Dermis blood vessel endothelial cell (primary cell): ENCODE results near the gene LRRC49. TPM values are rescaled to one million over a fixed set of nuclear protein-coding genes. Genes with fewer than 3 reads are reported as not detected.
A peak's percentile ranks its signal among the peaks of the same experiment; 100 is the strongest.
"Not testable (repeated sequence)": the region's sequence is repeated elsewhere in the genome, so short reads cannot be mapped to it uniquely, and the experiment has no call there.

Source experiments
- DNase-seq: peaks from one replicate; pipeline ENCODE4 v3.0.0; 2010
- total RNA-seq: library from RNA; depleted of rRNA; stranded (reverse); fragments of >200 nt; gene quantifications from 2 replicates; pipeline ENCODE4 v1.2.3, GENCODE V29; 2014

LRRC49 gene
- total RNA-seq, 1 donor from 2014 or later = 6.3 TPM

DNA sequence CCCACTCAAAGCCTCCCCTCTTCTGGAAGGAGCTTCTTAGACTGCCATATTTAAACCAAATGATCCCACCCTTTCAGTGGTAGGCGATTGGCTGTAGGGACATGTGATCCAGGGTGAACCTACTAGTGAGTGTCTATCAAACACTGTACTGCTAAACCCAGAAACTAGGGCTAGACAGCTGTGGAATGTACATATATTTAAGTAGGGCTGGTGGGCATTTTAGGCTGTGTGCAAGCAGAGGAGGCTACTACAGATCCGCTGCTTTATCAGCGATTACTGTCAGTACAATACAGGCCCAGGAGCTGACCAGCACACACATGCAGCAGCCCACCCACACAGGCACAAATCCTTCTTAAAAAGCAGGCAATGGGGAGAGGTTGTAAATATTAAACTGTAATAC is 23.3 kb upstream of the LRRC49 start:
- no peak for DNase-seq

DNA sequence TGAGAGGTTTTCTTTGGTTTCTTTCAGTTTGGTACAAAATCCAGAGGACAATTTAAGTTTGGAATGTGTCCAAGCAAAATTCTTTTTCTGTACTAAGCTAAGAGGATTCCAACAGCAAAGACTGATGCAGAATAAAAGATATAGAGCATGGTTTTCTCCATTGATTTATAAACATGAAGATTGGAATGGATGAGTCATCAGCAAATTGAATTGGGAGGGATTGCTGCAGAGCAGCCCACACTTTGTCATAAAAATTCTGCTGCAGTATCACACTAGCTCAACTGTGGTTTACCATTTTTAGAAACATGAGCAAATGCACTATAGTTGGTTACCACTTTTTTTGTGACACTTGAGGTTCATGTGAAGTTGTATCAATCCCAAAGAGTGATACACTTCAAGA is 22.6 kb upstream of the LRRC49 start:
- peak; percentile 23 for DNase-seq

DNA sequence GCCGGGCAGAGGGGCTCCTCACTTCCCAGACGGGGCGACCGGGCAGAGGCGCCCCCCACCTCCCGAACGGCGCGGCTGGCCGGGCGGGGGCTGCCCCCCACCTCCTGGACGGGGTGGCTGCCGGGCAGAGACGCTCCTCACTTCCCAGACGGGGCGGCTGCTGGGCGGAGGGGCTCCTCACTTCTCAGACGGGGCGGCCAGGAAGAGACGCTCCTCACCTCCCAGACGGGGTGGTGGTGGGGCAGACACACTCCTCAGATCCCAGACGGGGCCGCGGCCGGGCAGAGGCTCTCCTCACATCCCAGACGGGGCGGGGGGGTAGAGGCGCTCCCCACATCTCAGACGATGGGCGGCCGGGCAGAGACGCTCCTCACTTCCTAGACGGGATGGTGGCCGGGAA is 21.1 kb upstream of the LRRC49 start:
- DNase-seq = not testable (repeated sequence)

DNA sequence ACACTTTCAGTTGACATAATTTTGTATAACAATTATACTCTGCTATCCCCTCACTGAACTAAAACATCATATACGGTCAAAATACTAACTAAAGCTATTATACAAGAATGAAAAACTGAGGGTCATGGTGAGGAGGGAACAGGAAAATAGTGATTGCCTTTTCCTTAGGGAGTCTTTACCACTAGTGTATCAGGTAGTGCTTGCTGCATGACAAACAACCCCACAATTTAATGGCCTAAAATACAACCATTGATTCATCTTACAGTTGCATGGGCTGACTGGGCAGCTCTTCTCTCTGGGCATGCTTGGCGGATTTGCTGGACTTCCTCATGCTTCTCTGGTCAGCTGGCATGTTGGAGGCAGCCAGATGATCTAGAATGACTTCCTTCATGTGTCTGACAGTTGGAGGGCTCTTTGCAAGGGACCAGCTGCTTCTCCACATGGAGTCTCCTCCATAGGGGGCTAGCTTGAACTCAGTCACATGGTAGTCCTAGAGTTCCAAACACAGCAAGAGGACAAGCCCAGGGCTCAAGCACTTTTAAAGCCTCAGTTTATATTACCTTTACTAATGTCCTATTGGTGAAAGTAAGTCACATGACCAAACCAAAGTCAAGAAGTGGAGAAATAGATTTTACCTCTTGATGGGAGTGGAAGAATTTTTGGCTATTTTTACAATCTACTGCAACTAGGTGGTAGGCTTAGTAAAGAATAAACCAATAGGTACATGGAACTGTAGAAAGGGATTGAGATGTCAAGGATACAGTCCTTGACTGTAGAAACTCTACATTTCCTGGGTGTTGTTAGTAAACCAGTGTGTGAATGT is 19.2 kb upstream of the LRRC49 start:
- DNase-seq = no peak

DNA sequence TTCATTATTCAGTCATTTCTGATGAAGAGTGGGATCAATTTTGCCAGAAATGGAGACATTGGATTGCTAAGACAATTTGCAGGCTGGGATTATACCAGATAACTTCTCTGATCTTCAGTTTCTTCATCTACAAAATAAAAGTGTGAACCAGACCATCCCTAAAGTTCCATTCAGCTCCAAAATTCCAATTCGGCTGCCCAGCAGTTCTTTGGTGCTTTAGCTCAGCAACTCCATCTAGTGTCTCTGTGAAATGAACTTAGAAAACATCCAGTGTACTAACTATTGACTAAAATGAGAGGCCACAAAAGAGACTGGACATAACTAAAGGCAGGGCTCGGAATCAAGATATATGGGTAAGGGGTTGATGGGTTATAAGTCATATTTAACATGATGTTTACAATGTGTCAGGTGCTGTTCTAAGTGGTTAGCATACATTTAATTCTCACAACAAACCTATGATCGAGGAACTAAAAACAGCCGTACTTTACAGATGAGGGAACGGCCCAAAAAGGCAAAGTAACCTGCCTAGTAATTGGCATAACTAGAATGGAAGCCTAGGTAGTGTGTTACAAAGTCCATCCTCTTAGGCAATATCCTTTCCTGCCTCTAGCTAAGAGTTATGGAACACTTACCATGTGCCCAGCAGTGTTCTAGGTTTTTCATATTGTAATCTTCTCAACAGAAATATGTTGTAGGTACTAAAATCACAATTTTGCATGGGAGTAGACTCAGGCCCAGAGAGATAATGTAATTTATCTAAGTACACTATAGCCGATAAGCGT is 17.4 kb upstream of the LRRC49 start:
- peak; percentile 64 for DNase-seq

DNA sequence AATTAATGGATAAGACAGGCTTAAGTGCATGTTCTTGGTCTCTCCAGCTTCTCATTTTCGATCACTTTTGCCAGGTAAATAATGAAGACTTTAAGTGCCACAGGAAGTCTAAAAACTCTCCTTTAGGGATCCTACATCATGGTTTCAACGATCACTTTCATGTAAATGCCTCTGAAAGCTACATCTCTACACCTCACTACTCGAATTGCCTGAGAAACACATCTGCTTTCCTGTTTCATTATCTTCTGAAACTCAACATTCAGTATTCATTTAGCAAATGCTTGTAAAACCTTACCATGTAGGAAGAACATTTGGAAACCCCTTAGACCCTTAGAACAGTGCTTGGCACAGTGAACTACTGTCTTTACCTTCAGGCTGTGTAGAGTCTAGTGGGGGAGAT is 16.6 kb upstream of the LRRC49 start:
- no peak for DNase-seq

DNA sequence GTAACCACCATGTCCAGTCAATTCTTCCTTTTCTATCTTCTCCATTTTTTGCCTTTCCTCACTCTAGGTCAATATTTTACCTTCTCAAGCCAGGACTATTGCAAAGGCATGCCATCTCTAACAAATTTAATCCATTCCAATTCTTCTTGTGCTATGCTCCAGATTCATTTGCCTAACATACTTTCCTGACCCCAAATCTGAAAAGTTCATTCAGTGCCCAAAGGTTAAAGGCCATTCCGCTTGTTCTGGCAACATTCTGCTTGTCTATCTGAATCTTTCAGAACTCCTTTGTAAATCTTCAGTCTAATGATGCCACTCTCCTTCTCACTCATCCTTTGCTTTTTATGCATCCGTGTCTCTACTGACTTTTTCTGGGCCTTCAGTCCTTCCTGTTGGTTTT is 15.9 kb upstream of the LRRC49 start:
- DNase-seq = no peak

DNA sequence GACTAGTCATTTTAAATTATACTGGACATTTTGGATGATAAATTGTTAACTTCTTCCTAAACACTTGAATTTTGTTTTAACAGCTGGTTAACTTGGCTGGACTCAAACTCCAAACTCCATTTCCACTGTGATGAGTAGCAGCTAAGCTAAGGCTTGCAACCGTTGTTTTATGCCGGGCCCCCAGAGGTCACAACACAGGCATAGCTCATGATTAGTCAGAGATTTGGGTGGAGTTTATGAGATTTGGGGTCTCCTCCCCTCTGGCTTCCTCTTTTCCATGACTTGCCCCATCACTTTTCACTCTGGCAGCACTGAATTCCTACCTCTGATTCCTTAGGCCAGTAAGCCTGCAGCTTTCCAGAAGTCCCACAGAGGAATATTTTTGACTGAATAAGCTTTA is 13.2 kb upstream of the LRRC49 start:
- peak; percentile 44 for DNase-seq

DNA sequence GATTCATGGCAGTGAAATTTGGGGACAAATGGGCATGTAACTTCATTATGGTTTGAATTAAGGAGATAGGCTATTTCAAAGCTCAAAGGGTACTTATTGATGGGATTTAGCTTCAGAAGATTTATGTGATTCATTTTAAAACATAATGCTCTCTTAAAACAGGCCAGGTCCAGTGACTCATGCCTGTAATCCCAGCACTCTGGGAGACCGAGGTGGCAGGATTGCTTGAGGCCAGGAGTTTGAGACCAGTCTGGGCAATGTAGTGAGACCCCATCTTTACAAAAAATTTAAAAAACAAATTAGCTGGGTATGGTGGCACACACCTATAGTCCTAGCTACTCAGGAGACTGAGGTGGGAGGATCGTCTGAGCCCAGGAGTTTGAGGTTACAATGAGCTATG is 11.8 kb upstream of the LRRC49 start:
- DNase-seq = no peak

DNA sequence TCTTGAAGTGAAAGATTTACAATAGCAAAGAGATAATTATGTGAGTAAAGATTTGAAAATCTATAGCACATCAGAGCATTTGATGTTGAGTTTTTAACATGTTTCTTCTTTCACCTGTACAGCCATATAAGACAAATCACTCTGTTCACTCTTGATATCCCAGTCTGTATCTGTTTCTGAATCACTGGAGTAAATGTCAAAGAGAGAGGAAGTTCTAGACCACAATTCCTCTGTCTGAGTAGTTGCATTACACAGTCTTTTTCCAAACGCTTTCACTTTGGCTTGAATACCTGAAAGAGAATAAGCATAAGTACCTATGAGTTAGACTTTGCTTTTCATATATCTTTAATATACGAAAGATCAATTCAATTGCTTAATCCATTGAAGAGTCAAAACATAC is 10.3 kb upstream of the LRRC49 start:
- no peak for DNase-seq

DNA sequence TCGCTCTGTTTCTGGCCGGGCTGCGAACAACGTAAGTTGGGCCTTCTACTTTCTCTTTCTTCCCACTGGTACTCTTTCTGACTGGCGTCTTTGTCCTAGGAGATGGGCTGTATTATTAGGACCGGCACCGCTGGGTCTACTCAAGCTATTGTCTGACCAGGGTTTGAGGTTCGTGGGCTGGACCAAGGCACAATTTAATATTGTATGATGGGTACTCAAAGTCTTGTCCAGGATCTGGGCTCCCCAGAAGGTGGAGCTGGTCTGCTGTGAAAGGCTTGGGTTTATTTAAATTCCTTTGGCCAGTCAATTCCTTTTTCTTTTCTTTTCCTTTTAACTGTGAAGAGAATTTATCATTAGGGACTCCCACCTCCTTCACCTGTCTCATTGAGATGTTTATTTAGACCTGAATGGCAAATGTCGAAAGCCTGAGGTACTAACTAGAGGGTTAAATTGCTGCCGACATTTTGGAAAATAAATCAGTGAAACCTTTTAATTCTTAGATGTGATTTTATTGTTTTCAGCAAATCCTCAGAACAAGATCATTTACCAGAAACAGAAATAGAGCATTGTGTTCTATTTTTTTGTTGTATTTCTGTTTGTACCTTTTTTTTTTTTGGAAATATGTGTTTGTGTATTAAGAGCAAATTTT is 410 bp downstream of the LRRC49 start:
- DNase-seq = peak; percentile 78

DNA sequence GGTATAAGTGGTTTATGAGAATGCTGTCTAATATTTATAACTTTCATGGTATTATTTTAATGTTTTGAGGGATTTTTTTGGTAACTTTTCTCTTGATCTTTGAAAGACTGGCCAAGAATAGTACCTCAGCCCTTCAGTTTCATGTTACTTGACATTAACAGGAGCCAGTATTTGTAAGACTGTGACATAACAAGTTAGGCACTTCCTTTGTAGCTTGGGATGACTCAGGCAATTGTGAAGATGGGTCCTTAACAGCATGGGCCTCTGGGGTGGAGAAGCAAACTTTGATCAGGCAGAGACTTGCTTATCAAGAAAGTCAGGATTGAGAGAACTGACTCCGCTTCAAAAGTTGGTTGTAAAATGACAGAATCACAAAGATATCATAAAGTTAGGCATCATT is 9.5 kb downstream of the LRRC49 start:
- peak; percentile 84 for DNase-seq

DNA sequence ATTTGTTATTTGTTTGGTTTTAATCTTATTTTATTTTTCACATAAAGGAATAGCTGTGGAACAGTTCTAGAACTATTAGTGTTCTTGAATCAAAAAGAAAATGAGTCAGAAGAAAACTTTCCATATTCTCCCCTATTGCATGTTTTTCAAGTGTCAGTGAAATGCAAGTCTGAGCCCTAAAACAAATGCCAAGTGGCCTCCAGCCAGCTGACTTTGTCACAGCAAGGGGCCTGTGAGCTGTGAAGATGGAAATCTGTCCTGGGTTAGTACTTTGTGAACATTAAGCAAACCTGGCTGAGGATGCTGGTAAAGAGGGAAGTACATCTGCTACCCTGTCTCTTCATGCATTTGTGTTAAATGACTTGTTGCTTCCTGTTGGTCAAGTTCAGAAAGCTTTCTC is 14.2 kb downstream of the LRRC49 start:
- no peak for DNase-seq

DNA sequence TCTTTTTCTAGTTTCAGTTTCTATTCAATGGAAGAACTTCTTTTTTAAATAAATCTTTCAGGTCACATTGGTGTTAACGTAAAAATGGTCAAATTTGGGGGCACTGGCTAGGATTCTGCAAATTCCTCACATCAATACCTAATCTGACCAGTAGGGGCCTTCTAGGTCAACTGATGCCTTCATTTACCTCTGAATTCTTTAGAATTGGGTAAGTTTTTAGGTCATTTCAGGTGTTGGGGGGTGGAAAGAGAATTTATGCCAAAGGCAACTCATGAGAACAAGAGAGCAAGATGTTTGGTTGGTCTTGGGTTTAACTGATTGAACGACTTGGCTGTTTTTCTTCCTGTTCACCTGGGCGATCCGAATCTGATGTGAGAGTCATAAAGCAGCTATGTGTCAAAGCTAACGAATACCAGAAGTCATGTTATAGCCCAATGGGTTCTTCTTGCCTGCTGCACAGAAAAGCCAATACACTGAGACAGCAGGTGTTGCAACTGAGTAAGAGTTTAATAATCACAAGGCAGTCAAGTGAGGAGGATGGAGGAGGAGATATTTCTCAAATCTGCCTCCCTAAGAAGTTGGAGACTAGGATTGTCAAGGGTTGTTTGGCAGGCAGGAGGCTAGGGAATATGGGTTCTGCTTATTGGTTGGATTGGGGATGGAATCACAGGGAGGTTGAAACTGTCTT is 15.3 kb downstream of the LRRC49 start:
- no peak for DNase-seq

DNA sequence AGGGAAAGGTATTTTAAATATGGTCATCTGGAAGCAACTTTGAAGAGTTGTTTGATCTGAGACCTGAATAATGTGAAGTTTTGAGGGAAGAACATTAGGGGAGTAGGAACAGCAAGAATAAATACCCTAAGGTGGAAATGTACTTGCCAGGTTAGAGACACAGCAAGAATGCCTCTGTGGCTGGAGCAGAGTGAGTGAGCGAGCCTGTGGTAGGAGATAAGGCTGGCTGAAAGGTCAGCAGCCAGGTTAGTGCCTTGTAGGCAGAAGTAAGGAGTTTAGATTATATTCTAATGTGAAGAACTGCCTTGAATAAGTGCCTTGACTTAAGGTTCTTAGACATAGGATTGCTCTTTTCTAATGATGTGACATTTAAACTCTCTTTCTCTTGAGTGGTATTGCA is 18.3 kb downstream of the LRRC49 start:
- no peak for DNase-seq

DNA sequence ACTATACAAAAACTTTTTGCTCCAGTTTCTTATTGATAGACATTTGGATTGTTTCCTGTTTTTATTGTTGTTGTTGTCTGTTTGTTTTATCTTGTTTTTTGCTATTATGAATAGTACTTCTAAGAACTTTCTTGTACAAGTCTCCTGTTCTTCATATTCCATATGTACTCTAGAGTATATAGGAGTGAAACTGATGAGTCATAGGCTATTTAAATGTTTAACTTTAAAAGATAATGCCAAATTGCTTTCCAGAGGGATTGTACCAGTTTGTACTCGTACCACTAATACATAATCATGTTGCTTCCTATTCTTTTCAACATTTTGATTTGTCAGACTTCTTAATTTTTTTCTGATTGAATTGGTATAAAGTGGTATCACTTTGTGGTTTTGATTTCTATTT is 19.6 kb downstream of the LRRC49 start:
- no peak for DNase-seq

DNA sequence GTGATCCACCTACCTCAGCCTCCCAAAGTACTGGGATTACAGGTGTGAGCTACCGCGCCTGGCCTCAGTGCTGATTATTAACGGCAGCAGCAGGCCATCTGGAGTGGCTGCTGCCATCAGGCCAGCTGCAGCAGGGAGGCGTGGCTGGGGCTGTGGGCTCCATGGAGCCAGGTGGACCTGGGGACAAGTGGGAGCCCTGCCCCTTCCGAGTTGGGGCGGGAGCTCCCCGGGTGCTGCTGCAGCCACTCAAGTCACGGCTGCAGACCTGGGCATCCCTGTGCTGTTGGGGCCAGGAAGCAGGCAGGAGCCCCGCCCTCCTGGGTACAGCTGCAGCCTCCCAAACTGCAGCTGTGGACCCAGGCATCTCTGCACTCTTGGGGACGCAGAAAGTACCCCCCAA is 23.9 kb downstream of the LRRC49 start:
- DNase-seq = no peak

DNA sequence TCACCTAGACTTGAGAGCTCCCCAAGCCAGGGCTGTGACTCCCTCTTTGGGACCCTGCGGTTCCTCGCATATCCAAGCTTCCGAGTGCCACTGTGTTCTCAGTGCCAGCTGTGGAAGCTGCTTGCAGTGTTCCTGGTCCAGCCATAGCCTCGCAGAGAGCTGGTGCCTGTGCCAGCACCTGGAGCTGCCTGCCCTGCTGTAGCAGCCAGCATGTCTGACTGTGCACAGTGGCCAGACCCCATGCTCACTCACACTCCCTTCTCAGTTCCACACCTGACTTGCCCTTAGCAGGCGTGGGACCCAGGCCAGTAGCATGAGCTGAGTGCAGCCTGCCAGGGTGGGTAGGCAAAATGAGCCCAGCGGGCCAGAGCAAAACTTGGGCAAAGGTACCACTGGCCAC is 25.3 kb downstream of the LRRC49 start:
- no peak for DNase-seq

DNA sequence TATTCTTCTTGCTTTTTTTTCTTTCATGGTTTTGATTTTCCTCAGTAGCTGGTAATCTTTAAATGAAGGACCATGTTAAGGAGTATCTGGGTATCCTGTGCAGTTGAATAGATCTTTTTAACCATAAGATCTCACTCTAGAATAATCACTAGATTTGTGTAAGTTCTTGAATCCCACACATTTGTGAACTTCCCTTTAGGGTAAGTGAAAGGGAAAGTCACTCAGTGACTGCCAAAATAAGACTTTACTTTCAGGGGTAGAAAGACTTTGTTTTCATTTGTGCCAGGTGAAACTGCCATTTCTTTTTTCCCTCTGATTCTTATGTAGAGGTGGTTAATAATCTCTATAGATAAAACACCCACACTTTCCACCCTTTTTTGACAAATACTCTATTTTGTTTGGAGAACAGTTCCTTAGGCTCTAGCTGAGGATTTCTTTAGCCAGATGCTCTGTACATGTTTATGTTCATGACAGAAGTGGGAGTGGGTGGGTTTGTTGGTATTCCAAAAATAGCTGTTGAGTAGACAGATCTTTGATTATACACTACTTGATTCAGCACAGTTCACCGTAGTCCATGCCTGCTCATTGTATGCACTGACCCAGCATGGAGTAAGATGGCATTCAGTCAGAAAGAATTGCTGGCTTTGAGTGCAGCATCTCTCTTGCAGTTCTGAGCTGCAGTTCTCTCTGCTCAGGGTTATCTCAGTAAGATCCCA is 28.5 kb downstream of the LRRC49 start:
- no peak for DNase-seq

DNA sequence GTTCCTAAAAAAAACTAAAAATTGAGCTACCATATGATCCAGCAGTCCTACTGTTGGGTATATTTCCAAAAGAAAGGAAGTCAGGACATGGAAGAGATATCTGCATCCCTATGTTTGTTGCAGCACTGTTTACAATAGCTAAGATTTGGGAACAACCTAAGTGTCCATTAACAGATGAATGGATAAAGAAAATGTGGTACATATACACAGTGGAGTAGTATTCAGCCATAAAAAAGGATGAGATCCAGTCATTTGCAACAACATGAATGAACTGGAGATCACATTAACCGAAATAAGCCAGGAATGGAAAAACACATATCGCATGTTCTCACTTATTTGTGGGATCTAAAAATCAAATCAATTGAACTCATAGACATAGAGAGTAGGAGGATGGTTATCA is 29.5 kb downstream of the LRRC49 start:
- DNase-seq = no peak

DNA sequence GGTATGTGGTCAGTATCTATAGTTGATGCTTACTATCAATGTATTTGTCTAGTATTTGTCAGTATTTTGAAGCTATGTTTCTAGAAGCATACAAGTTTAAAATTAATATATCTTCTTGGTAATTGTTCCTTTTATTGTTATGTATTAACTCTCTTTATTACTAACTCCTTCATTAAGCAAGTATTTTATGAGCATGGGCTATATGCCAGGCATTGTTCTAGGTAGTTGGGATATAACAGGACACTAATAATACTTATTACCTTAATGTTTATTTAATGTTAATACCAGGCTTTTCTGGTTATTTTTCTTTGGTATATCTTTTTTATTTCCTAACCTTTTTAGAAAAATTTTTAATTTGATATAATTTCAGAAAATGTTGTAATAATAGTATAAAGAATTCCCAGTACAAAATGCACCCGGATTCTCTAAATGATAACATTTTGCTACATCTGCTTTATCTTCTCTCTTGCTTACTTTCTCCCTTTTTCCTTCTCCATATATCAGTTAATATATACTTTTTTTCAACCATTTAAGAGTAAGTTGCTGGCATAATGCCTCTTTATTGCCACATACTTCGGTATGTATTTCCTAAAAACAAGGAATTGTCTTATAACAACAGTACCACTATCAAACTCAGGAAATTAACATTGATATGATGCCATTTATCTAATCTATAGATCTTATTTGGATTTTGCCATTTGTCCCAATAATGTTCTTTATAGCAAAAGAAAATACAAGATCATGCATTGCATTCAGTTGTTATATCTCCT is 30.9 kb downstream of the LRRC49 start:
- DNase-seq = peak; percentile 49

DNA sequence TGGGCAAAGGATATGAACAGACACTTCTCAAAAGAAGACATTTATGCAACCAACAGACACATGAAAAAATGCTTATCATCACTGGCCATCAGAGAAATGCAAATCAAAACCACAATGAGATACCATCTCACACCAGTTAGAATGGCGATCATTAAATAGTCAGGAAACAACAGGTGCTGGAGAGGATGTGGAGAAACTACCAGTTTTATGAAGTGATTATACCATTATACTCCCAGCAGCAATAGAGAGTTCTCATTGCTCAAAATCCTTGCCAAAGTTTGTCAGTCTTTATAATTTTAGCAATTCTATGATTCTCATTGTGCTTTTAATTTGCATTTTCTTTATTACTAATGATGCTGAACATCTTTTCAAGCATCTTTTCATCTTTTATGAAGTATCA is 34.3 kb downstream of the LRRC49 start:
- not testable (repeated sequence) for DNase-seq
